NCI-H1694 (cell line): Measurements from ENCODE around the gene HERC4.
"Not testable (repeated sequence)": the region's sequence is repeated elsewhere in the genome, so short reads cannot be mapped to it uniquely, and the experiment has no call there.

ENCODE experiments used
- DNase-seq: peaks from one replicate; lab custom pipeline; 2025; lab: John Stamatoyannopoulos, UW

HERC4 gene

DNA sequence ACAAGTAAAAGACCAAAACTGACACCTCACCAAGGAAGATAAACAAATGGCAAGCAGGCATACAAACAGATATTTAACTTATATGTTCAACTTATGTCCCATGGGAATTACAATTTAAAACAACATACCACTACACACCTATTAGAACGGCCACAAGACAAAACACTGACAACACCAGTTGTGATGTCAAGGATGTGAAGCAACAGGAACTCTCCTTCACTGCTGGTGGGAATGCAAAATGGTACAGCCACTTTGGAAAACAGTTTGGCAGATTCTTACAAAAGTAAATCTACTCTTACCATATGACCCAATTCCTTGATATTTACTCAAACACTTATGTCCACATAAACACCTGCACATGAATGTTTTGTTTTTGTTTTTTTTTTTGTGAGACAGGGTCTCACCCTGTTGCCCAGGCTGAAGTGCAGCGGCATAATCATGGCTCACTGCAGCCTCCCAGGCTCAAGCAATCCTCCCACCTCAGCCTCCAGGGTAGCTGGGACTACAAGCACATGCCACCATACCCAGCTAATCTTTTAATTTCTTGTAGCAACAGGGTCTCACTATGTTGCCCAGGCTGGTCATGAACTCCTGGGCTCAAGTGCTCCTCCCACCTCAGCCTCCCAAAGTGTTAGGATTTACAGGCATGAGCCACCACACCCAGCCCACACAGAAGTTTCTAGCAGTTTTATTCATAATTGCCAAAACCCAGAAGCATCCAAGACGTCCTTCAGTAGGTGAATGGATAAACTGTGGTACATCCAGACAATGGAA lies 27.3 kb downstream of the HERC4 start:
- no peak for DNase-seq

DNA sequence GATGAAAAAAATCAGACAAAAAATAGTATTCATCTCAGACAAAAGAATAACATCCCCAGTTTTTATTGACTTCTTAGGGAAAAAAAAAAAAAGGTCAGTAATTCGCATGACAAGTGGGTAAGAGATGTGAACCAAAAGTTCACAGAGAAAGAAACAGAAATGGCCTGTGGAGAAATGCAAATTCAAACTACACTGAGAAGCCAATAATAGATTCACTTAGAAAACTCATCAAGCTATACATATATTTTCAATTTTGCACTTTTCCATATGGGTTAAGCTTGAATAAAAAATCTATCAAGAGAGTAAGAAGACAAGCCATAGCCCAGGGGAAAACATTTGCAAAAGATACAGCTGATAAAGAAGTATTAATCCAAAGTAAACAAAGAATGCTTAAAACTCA lies 28.0 kb downstream of the HERC4 start:
- no peak for DNase-seq

DNA sequence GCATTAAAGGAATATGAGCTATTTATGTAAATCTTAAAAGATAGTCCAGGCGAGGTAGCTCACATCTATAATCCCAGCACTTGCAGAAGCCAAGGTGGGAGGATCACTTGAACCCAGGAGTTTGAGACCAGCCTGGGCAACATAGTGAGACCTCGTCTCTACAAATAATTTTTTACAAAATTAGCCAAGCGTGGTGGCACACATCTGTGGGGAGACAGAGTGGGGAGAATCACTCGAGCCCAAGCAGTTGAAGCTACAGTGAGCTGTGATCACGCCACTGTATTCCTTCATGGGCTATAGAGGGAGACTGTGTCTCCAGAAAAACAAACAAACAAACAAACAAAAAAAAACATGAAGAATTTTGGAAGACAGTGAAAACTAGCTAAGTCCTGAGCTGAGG lies 28.4 kb downstream of the HERC4 start:
- DNase-seq: no peak

DNA sequence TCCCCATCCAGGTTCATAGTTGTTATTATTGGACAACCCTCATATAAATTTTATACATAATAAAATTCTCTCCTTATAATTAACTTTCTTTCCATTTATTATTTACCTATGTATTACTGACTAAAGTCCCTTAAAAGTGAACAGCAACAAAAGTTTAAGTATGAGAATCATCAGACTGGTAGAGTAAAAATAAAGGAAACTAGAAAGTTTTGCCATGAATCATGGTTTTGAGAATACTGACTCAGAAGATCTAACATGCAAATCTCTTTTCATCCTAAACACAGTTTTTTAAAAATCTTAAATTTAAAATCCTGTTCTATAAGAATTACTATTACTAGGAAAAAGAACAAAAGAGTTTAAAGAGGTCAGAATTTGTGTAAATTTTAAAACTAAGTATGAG lies 32.1 kb downstream of the HERC4 start:
- no peak for DNase-seq

DNA sequence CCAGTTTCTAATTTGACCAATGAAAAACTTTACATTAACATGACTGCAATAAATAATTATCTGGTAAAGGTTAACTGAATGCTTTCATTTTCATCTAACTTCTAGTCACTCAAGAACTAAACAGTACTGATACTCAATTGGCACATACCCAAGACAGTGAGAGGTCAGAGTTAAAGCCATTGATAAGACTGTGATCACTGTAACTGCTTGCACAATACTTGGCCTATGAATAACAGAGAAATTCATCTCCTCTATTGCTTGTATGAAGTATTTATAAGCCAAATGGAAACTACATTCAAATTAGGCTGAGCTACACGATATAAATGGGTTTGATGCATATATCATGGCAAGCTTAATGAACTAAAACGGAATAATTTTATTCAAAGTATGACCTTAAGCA lies 43.0 kb downstream of the HERC4 start:
- DNase-seq: no peak

GRCh38 chr10:68027429-68027828 lies 47.7 kb downstream of the HERC4 start:
- DNase-seq: no peak

- no peak for DNase-seq
Measured at GRCh38 chr10:68023292-68023691, 51.8 kb downstream of the HERC4 start.

DNA sequence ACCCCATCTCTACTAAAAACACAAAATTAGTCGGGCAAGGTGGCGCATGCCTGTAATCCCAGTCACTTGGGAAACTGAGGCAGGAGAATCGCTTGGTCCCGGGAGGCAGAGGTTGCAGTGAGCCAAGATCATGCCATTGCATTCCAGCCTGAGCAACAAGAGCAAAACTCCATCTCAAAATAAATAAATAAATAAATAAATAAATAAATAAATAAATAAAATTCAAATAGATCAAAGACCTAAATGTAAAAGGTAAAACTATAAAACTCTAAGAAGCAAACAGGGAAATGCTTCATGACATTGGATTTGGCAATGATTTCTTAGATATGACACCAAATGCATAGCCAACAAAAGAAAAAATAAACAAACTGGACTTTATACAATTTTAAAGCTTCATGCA lies 52.8 kb downstream of the HERC4 start:
- DNase-seq: not testable (repeated sequence)

DNA sequence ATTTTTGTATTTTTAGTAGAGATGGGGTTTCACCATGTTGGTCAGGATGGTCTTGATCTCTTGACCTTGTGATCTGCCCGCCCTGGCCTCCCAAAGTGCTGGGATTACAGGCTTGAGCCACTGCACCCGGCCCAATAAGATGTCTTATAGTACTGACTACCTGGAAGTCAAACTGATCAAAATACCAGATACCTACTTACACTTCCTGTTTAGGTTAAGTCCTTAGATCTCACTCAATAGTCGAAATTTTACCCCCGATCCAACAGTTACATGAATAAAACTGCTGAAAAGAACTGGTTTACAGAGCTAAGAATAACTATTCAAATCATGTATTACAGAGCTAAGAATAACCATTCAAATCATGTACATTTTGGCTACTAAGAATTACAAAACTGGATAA lies 58.6 kb downstream of the HERC4 start:
- DNase-seq: not testable (repeated sequence)

- DNase-seq: no peak
Measured at GRCh38 chr10:68010426-68010940, 64.6 kb downstream of the HERC4 start.

DNA sequence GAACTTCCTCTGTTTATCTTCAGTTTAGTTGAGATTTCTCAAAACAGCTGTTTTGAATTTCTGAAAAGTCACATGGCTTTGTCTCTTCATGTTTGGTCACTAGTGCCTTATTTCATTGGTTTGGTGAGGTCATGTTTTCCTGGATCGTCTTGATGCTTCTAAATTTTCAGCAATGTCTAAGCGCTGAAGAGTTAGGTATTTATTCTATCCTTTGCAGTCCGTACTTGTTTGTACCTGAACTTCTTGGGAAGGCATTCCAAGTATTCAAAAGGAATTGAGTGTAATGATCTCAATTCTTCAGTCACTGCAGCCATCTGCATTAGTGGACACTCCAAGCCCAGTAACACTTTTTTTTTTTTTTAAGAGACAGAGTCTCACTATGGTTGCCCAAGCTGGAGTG lies 67.7 kb downstream of the HERC4 start:
- no peak for DNase-seq

GRCh38 chr10:68001539-68001938 lies 73.5 kb downstream of the HERC4 start:
- DNase-seq: no peak

- no peak for DNase-seq
Measured at GRCh38 chr10:68001000-68001399, 74.1 kb downstream of the HERC4 start.

DNA sequence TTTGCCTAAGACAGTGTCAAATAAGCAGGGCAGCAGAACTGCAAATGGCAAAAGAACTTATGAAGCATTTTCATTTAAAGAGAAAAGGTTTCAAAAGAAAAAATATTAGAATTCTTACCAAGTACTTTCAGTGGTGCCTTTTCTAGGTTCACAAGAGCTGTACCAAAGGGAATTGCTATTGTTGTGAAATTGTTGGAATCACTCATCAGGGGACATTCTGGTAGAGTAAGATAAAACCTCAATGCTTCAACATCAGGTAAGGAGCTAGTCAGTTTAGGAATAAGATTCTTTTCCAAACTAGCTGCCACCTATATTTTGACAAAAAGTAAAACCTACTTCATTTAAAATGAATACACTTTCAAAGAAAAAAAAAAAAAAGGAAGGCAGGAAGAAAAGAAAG lies 85.0 kb downstream of the HERC4 start:
- no peak for DNase-seq

DNA sequence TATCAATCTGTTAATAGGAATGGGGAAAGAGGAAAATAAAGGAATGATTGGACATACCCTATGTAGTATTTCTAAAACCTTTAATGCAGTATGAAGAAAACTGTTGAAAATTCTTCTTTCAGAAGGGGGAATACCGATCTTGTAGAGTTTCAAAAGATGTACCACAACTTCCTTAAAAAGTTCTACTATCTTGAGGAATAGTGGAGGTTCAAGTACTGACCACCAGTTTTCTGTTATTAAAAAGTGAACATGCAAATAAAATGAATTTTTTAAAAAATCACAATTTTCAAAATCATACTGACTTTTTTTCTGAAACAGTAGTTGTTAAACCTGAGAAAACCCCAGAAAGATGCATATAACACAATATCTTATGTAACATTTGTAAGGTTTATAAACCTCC lies 86.5 kb downstream of the HERC4 start:
- no peak for DNase-seq

GRCh38 chr10:67982603-67983002 lies 92.5 kb downstream of the HERC4 start:
- DNase-seq: not testable (repeated sequence)

GRCh38 chr10:67978749-67979148 lies 96.3 kb downstream of the HERC4 start:
- DNase-seq: no peak

GRCh38 chr10:67977251-67977650 lies 97.8 kb downstream of the HERC4 start:
- no peak for DNase-seq

- no peak for DNase-seq
Measured at GRCh38 chr10:67976292-67977245, 98.5 kb downstream of the HERC4 start.

GRCh38 chr10:67975871-67976270 lies 99.2 kb downstream of the HERC4 start:
- no peak for DNase-seq

DNA sequence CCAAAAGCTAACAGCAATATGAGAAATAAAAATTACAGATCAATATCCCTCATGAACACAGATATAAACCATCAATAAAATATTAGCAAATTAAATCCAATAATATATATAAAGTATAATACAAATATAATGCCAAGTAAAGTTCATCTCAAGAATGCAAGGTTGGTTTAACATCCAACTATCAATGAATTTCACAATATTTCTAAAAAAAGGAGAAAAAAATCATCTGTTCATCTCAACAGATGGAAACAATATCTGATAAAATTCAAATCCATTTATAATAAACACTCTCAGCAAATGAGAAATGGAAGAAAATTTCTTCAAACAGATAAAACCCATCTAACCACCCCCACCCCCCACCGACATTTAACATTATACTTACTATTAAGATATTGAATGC lies 103.8 kb downstream of the HERC4 start:
- no peak for DNase-seq

DNA sequence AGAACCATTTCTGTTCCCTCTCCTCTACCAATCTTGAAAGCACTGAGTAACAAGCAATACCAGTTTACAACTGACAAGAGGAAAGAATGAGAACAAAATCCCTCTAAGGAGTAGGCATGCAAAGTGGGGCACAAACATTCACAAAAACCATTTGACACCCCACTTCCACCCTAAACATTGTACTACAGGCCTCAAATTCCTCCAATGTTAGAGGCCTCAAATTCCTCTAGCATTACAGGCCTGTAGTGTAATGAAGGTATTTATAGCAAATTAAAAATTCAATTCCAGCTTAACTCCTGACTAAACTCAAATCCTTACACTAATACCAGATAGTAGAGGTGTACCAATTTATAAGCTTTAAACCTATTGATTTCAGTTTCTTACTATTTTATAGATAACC lies 105.2 kb downstream of the HERC4 start:
- DNase-seq: no peak

- DNase-seq: not testable (repeated sequence)
Measured at GRCh38 chr10:67966035-67966434, 109.0 kb downstream of the HERC4 start.
